ENCODE results near the gene TAF3.
A peak's percentile ranks its signal among the peaks of the same experiment; 100 is the strongest.

The TAF3 gene

DNA sequence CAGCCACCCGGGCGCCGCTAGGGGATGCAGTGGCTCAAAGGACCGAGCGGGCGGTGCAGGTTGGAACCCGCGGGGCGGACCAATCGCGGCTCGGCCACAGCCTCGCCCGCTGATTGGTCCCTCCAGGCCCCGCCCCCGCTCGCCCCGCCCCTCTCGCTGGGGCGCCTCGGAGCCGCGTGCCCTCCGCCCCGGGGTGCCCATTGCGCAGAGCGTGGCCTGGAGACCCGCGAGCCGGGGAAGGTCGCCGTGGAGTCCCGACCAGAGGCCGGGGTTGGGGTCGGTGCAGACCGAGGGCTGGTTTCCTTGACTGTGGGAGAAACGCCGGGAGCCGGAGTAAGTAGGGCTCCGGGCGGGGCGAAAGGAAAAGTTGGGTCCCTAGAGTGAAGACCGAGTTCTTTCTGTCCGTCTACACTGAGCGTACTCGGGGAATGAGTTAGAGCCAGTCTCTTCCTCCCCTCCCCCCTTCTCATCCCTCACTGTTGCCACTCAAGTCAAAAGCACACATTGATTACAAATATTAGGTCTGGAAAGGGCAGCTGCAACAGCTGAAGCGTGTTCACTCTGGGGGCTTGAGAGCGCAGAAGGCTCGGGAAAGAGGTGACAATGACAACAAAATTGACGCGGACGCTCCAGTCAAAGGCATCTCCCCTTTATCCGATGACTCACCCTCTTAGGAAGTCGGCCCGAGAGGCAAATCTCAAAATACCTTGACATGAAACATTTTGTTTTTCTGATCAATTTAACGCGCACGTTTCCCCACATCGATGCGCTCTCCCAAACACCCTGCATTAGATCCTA lies 235.3 kb downstream of the TAF3 start:
- peak; percentile 81 for DNase-seq (ENCODE audit: insufficient read length, low spot score)
- no peak for FAIRE-seq
- TF ChIP-seq, protein P1, sequence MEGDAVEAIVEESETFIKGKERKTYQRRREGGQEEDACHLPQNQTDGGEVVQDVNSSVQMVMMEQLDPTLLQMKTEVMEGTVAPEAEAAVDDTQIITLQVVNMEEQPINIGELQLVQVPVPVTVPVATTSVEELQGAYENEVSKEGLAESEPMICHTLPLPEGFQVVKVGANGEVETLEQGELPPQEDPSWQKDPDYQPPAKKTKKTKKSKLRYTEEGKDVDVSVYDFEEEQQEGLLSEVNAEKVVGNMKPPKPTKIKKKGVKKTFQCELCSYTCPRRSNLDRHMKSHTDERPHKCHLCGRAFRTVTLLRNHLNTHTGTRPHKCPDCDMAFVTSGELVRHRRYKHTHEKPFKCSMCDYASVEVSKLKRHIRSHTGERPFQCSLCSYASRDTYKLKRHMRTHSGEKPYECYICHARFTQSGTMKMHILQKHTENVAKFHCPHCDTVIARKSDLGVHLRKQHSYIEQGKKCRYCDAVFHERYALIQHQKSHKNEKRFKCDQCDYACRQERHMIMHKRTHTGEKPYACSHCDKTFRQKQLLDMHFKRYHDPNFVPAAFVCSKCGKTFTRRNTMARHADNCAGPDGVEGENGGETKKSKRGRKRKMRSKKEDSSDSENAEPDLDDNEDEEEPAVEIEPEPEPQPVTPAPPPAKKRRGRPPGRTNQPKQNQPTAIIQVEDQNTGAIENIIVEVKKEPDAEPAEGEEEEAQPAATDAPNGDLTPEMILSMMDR (IDR thresholded peaks at IDR 0.05; ENCODE audit: insufficient read depth, missing control alignments), result peak; percentile 59

DNA sequence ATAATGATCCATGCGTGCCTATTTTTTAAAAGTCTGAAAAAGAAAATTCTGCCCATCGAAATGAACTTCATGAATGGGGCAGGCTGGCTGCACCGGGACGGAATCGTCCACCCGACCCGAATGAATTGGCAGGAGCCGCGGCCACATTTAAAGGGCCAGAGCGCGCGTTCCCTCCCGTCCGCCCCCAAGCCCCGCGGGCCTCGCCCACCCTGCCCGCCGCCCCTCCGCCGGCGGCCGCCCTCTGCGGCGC lies 235.9 kb downstream of the TAF3 start:
- TF ChIP-seq, protein P1 (IDR thresholded peaks at IDR 0.05; ENCODE audit: insufficient read depth, missing control alignments), result no peak
- FAIRE-seq (no peak), DNase-seq (ENCODE audit: insufficient read length, low spot score) (no peak)

DNA sequence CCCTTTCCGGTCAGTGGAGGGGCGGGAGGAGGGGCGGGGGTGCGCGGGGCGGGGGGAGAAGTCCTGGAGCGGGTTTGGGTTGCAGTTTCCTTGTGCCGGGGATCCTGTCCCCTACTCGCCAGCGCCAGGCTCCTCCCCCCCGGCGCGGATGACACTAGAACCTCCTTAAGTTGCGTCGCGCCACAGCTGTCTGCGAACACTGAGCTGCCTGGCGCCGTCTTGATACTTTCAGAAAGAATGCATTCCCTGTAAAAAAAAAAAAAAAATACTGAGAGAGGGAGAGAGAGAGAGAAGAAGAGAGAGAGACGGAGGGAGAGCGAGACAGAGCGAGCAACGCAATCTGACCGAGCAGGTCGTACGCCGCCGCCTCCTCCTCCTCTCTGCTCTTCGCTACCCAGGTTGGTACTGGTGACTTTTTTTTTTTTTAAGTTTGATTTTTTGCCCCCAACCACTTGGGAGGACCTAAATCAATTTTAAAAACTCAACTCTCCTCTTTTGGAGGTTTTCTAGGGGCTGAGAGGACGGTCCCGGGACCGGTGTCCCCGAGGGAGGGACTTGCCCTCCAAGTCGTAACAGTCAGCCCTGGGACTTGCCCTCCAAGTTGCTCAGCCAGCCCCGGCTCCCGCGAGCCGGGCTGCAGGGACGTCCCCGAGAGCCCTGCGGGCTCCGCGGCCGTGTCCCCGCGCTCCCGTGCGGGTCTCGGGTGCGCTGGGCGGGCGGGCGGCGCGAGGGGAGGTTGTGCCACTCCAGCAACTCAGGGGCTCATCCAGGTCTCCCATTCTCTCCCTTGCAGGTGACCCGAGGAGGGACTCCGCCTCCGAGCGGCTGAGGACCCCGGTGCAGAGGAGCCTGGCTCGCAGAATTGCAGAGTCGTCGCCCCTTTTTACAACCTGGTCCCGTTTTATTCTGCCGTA lies 236.4 kb downstream of the TAF3 start, which contains the start of gene GATA3:
TSS of gene GATA3 (plus strand) at position 195 of the 914 bp plus-strand sequence. CDS start 968 bp downstream, outside the sequence.
- no peak for DNase-seq (ENCODE audit: insufficient read length, low spot score)
- no peak for FAIRE-seq
- TF ChIP-seq, protein P1 (IDR thresholded peaks at IDR 0.05; ENCODE audit: insufficient read depth, missing control alignments), result no peak

- TF ChIP-seq, protein P1 (IDR thresholded peaks at IDR 0.05; ENCODE audit: insufficient read depth, missing control alignments), result no peak
- no peak for DNase-seq (ENCODE audit: insufficient read length, low spot score)
- no peak for FAIRE-seq
Measured at GRCh38 chr10:8055420-8056349, 237.4 kb downstream of the TAF3 start.

- FAIRE-seq (no peak), DNase-seq (ENCODE audit: insufficient read length, low spot score) (no peak)
- TF ChIP-seq, protein P1 (IDR thresholded peaks at IDR 0.05; ENCODE audit: insufficient read depth, missing control alignments), result no peak
Measured at GRCh38 chr10:8056378-8056777, 238.1 kb downstream of the TAF3 start.

GRCh38 chr10:8056871-8057331 lies 238.6 kb downstream of the TAF3 start:
- DNase-seq (ENCODE audit: insufficient read length, low spot score), result no peak
- FAIRE-seq, result no peak
- TF ChIP-seq, protein P1 (IDR thresholded peaks at IDR 0.05; ENCODE audit: insufficient read depth, missing control alignments), result no peak

Measured in D721Med (cell line).